ENCODE data around the gene AIRE. TPM values are rescaled to one million over a fixed set of nuclear protein-coding genes. Genes with fewer than 3 reads are reported as not detected.

Gene AIRE
- total and polyA plus RNA-seq, 4 experiments from 2014 or later, result 0.32 to 2.3 TPM; not detected in 2

- Histone ChIP-seq H3K27ac (ENCODE audit: low read depth, low read length) (no peak overlapping the region), H3K36me3 (ENCODE audit: insufficient read depth, low read length) (peaks cover 1% of the 10 kb centered on the region), H3K27me3 (ENCODE audit: insufficient read depth, low read length) (no peaks in the 10 kb centered on the region), H3K9me3 (ENCODE audit: control insufficient read depth in 1 of 2, low read length in 2 of 2) (no peaks in the 10 kb centered on the region), H3K4me1 (ENCODE audit: insufficient read depth, low read length) (no peaks in the 10 kb centered on the region), H3K4me3 (ENCODE audit: low read length in 2 of 2) (no peak overlapping the region)
- ChIA-PET CTCF (ENCODE audit: partially characterized antibody) (interaction anchor here (0.9 kb wide), 1 partner anchor 150 kb away, joined by 3 read pairs; no protein-coding TSS in a partner anchor), POLR2A (ENCODE audit: partially characterized antibody) (interaction anchor here (2.1 kb wide), 1 partner anchor 8 kb away, joined by 5 read pairs; the partner anchor contains the start of gene CFAP410)
- H3K4me1 Mint-ChIP-seq, result peaks cover 0 to 5% (median 2%) of the 10 kb centered on the region in 4 donors
- DNase-seq, result no peak
- H3K27me3 Mint-ChIP-seq, result no peaks in the 10 kb centered on the region
- H3K9me3 Mint-ChIP-seq, result peaks cover 0 to 3% (median 0%) of the 10 kb centered on the region in 8 donors
- no peak overlapping the region for H3K27ac Mint-ChIP-seq
- no peak overlapping the region for H3K4me3 Mint-ChIP-seq
- peaks cover 0 to 6% of the 10 kb centered on the region in 2 donors for H3K36me3 Mint-ChIP-seq
- intact Hi-C loops (cut with micrococcal nuclease), result loop anchor here (10.0 kb wide), 1 partner anchor 484 kb away; the partner anchor contains the start of gene SUMO3
These were observed 45.5 kb downstream of the AIRE start for GRCh38 chr21:44331209-44331608.

DNA sequence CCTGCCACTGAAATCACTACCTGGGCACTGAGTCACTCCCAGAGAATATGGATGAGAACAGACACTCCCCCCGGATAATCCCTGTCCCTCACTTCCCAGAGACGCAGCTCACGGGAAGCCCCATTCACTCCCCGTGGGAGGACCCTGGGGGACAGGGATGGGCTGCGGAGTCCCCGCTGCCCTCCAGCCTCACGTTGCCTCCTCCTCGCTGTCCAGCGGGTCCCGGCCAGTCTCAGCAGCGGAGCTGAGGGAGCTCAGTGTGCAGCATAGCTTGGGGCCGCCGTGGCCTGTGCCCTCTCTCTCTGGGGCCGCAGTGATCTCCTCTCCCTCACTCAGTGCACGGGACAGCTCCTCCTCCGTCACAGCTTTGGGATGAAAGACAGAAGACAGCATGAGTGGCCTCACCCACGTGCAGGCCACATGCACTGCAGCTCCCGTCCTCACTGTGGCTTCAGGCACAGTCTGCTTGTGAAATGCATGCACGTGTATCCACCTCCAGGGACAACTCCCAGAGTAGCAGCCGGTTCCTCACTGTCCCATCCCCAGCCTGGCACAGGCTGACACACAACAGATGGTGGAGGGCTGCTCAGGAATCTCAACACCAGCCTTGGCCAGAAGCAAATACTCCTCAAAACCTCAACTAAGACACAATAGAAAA is 46.1 kb downstream of the AIRE start:
- Mint-ChIP-seq H3K9me3 (peaks cover 0 to 3% (median 0%) of the 10 kb centered on the region in 8 donors), H3K4me1 (peaks cover 0 to 5% (median 2%) of the 10 kb centered on the region in 4 donors), H3K36me3 (peaks cover 0 to 9% of the 10 kb centered on the region in 2 donors), H3K27me3 (no peaks in the 10 kb centered on the region), H3K4me3 (no peak overlapping the region), H3K27ac (peak overlapping the region in 2 of 7 donors; percentile 55 to 70)
- CTCF ChIA-PET (ENCODE audit: partially characterized antibody), result interaction anchor here (0.9 kb wide), 1 partner anchor 149 kb away, joined by 3 read pairs; no protein-coding TSS in a partner anchor
- POLR2A ChIA-PET (ENCODE audit: partially characterized antibody), result no interaction called here
- H3K27ac ChIP-seq (ENCODE audit: low read depth, low read length), result no peak overlapping the region
- no peaks in the 10 kb centered on the region for H3K4me1 ChIP-seq (ENCODE audit: insufficient read depth, low read length)
- H3K36me3 ChIP-seq (ENCODE audit: insufficient read depth, low read length), result peaks cover 5% of the 10 kb centered on the region
- DNase-seq, result no peak
- H3K27me3 ChIP-seq (ENCODE audit: insufficient read depth, low read length), result no peaks in the 10 kb centered on the region
- no peak overlapping the region for H3K4me3 ChIP-seq (ENCODE audit: low read length in 2 of 2)
- intact Hi-C loops (cut with micrococcal nuclease), result loop anchor here (10.0 kb wide), 1 partner anchor 483 kb away; the partner anchor contains the start of gene SUMO3
- no peaks in the 10 kb centered on the region for H3K9me3 ChIP-seq (ENCODE audit: control insufficient read depth in 1 of 2, low read length in 2 of 2)

- Mint-ChIP-seq H3K4me1 (peaks cover under 1 to 5% (median 4%) of the 10 kb centered on the region in 4 donors), H3K27ac (peak overlapping the region in 1 of 7 donors; percentile 55), H3K27me3 (no peaks in the 10 kb centered on the region), H3K36me3 (peaks cover 0 to 12% of the 10 kb centered on the region in 2 donors), H3K9me3 (peaks cover 0 to 5% (median 0%) of the 10 kb centered on the region in 8 donors), H3K4me3 (no peak overlapping the region)
- Histone ChIP-seq H3K4me1 (ENCODE audit: insufficient read depth, low read length) (no peaks in the 10 kb centered on the region), H3K27ac (ENCODE audit: low read depth, low read length) (no peak overlapping the region), H3K27me3 (ENCODE audit: insufficient read depth, low read length) (no peaks in the 10 kb centered on the region), H3K9me3 (ENCODE audit: control insufficient read depth in 1 of 2, low read length in 2 of 2) (no peaks in the 10 kb centered on the region), H3K36me3 (ENCODE audit: insufficient read depth, low read length) (peaks cover 5% of the 10 kb centered on the region), H3K4me3 (ENCODE audit: low read length in 2 of 2) (no peak overlapping the region)
- DNase-seq, result no peak
- ChIA-PET CTCF (ENCODE audit: partially characterized antibody) (no interaction called here), POLR2A (ENCODE audit: partially characterized antibody) (no interaction called here)
- intact Hi-C loops (cut with micrococcal nuclease), result loop anchor here (10.0 kb wide), 1 partner anchor 482 kb away; the partner anchor contains the start of gene SUMO3
These were observed 46.7 kb downstream of the AIRE start for GRCh38 chr21:44332383-44332782.

- CTCF ChIA-PET (ENCODE audit: partially characterized antibody), result no interaction called here
- no peaks in the 10 kb centered on the region for H3K27me3 ChIP-seq (ENCODE audit: insufficient read depth, low read length)
- H3K27ac ChIP-seq (ENCODE audit: low read depth, low read length), result no peak overlapping the region
- intact Hi-C loops (cut with micrococcal nuclease), result loop anchor here (10.0 kb wide), 1 partner anchor 482 kb away; the partner anchor contains the start of gene SUMO3
- H3K9me3 ChIP-seq (ENCODE audit: control insufficient read depth in 1 of 2, low read length in 2 of 2), result no peaks in the 10 kb centered on the region
- peaks cover under 1% of the 10 kb centered on the region for H3K4me1 ChIP-seq (ENCODE audit: insufficient read depth, low read length)
- H3K4me3 Mint-ChIP-seq, result no peak overlapping the region
- peaks cover 6 to 11% (median 8%) of the 10 kb centered on the region in 4 donors for H3K4me1 Mint-ChIP-seq
- H3K4me3 ChIP-seq (ENCODE audit: low read length in 2 of 2), result no peak overlapping the region
- peaks cover 5% of the 10 kb centered on the region for H3K36me3 ChIP-seq (ENCODE audit: insufficient read depth, low read length)
- peak overlapping the region in 2 of 7 donors; percentile 11 to 53 for H3K27ac Mint-ChIP-seq
- peaks cover 0 to 11% (median 0%) of the 10 kb centered on the region in 8 donors for H3K9me3 Mint-ChIP-seq
- peaks cover 0 to 17% of the 10 kb centered on the region in 2 donors for H3K36me3 Mint-ChIP-seq
- POLR2A ChIA-PET (ENCODE audit: partially characterized antibody), result no interaction called here
- no peaks in the 10 kb centered on the region for H3K27me3 Mint-ChIP-seq
- DNase-seq, result no peak
These were observed 47.3 kb downstream of the AIRE start for GRCh38 chr21:44332965-44333364.

DNA sequence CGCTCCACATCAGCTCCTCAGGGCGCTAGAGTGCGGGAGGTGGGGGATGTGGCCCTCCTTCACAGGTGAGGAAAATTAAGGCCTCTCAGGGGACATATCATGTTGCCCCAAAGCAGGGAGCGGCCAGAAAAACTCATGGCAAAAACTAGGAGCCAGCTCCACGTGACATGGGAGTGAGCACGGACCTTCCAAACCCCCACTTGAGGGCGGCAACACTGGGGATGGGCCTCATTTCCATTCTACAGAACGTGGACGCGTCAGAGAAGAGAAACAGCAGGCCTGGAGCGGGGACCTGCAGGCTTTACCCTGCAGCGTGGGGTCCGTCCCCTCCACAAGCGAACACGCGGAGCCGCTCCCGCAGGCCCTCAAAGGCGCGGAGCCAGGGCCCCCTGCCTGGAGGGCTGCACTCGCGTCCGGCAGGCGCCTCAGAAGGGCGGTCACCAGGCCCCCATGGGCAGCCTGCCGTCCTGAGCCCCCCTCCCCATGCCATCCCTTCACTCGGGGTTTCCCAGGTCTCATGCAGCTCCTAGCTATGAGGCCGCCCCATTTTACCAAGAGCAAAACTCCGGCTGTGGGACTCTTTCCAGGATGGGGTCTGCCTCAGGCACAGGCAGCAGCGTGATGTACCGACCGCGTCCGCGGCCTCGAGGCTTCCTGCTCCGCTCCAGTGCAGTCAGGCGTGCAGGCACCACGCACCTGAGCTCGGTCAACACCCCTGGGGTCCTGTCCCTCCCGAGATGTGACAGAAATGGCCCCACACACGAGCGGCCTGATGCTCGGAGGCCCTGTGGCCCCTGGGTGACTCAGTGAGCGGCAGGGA is 48.0 kb downstream of the AIRE start:
- ChIA-PET POLR2A (ENCODE audit: partially characterized antibody) (no interaction called here), CTCF (ENCODE audit: partially characterized antibody) (no interaction called here)
- intact Hi-C loops (cut with micrococcal nuclease), result loop anchor here (10.0 kb wide), 1 partner anchor 481 kb away; the partner anchor contains the start of gene SUMO3
- Mint-ChIP-seq H3K9me3 (peaks cover 0 to 14% (median 0%) of the 10 kb centered on the region in 8 donors), H3K4me3 (no peak overlapping the region), H3K27ac (peak overlapping the region in 1 of 7 donors; percentile 11), H3K4me1 (peaks cover 6 to 16% (median 9%) of the 10 kb centered on the region in 4 donors), H3K27me3 (no peaks in the 10 kb centered on the region), H3K36me3 (peaks cover 0 to 20% of the 10 kb centered on the region in 2 donors)
- no peak overlapping the region for H3K27ac ChIP-seq (ENCODE audit: low read depth, low read length)
- H3K27me3 ChIP-seq (ENCODE audit: insufficient read depth, low read length), result no peaks in the 10 kb centered on the region
- no peak for DNase-seq
- H3K9me3 ChIP-seq (ENCODE audit: control insufficient read depth in 1 of 2, low read length in 2 of 2), result no peaks in the 10 kb centered on the region
- H3K36me3 ChIP-seq (ENCODE audit: insufficient read depth, low read length), result peaks cover 5% of the 10 kb centered on the region
- H3K4me3 ChIP-seq (ENCODE audit: low read length in 2 of 2), result no peak overlapping the region
- H3K4me1 ChIP-seq (ENCODE audit: insufficient read depth, low read length), result peaks cover 5% of the 10 kb centered on the region

- no peak for DNase-seq
- POLR2A ChIA-PET (ENCODE audit: partially characterized antibody), result interaction anchor here (0.8 to 1.1 kb wide), 2 partner anchors 8 to 249 kb away, joined by 5 to 9 read pairs; no protein-coding TSS in a partner anchor
These were observed 48.8 kb downstream of the AIRE start for GRCh38 chr21:44334329-44335030.

More at GRCh38 chr21:44334329-44335030, 48.8 kb downstream of the AIRE start:
- Mint-ChIP-seq H3K4me1 (peaks cover 7 to 22% (median 10%) of the 10 kb centered on the region in 4 donors), H3K27ac (peak overlapping the region in 1 of 7 donors; percentile 55), H3K36me3 (peaks cover 0 to 26% of the 10 kb centered on the region in 2 donors), H3K27me3 (no peaks in the 10 kb centered on the region), H3K4me3 (no peak overlapping the region), H3K9me3 (peaks cover 0 to 14% (median 0%) of the 10 kb centered on the region in 8 donors)
- Histone ChIP-seq H3K27me3 (ENCODE audit: insufficient read depth, low read length) (no peaks in the 10 kb centered on the region), H3K36me3 (ENCODE audit: insufficient read depth, low read length) (peaks cover 5% of the 10 kb centered on the region), H3K4me1 (ENCODE audit: insufficient read depth, low read length) (peaks cover 5% of the 10 kb centered on the region), H3K9me3 (ENCODE audit: control insufficient read depth in 1 of 2, low read length in 2 of 2) (no peaks in the 10 kb centered on the region), H3K4me3 (ENCODE audit: low read length in 2 of 2) (no peak overlapping the region), H3K27ac (ENCODE audit: low read depth, low read length) (no peak overlapping the region)
- intact Hi-C loops (cut with micrococcal nuclease), result loop anchor here (5.0 to 10.0 kb wide), 2 partner anchors 480 to 1362 kb away; partner anchors contain the start of genes PKNOX1 and SUMO3
- CTCF ChIA-PET (ENCODE audit: partially characterized antibody), result no interaction called here

All from CD4-positive, alpha-beta memory T cell (primary cell).